Chondrocyte (in vitro differentiated cells): ENCODE data around the gene CENPF. TPM values are rescaled to one million over a fixed set of nuclear protein-coding genes. Genes with fewer than 3 reads are reported as not detected.
A peak's percentile ranks its signal among the peaks of the same experiment; 100 is the strongest.
"Not testable (repeated sequence)": the region's sequence is repeated elsewhere in the genome, so short reads cannot be mapped to it uniquely, and the experiment has no call there.

Source experiments
- DNase-seq: peaks from one replicate; pipeline ENCODE4 v3.0.0; 2021; ENCODE audit warnings: mixed read lengths, low spot score
- H3K27ac Mint-ChIP-seq: one replicate; pipeline ENCODE4 v1.8.0; 2021; ENCODE audit warnings: mild to moderate bottlenecking, moderate library complexity, mixed read lengths; ENCODE audit not compliant: unreplicated experiment
- H3K27me3 Mint-ChIP-seq: 2 replicates; pipeline ENCODE4 v1.8.0; 2021; ENCODE audit warnings: low read depth, mixed read lengths
- H3K36me3 Mint-ChIP-seq: 2 replicates; pipeline ENCODE4 v1.8.0; 2021; ENCODE audit warnings: low read depth, mixed read lengths
- H3K4me1 Mint-ChIP-seq: 2 replicates; pipeline ENCODE4 v1.8.0; 2021; ENCODE audit warnings: low read depth, mild to moderate bottlenecking, mixed read lengths
- H3K4me3 Mint-ChIP-seq: one replicate; pipeline ENCODE4 v1.8.0; 2021; ENCODE audit warnings: mild to moderate bottlenecking, moderate library complexity, mixed read lengths; ENCODE audit not compliant: unreplicated experiment
- H3K9me3 Mint-ChIP-seq: 2 replicates; pipeline ENCODE4 v1.8.0; 2021; ENCODE audit warnings: low read depth, mixed read lengths
- total RNA-seq: library from RNA; stranded (reverse); gene quantifications from 3 replicates; pipeline ENCODE4 v1.2.1, GENCODE V29; 2021
- TF ChIP-seq, protein P1 (sequence below): fragments of 200-600 bp; sonication (generic); IDR thresholded peaks from 2 replicates; pipeline ENCODE4 v1.5.0; 2021; ENCODE audit warnings: antibody characterized with exemption, mild to moderate bottlenecking, moderate library complexity

The CENPF gene
- total RNA-seq, 1 donor from 2014 or later: 19.8 TPM

- Mint-ChIP-seq H3K36me3 (no peaks in the 10 kb centered on the region), H3K27ac (peak overlapping the region; percentile 83), H3K4me1 (peaks cover 21% of the 10 kb centered on the region), H3K4me3 (peak overlapping the region; percentile 89), H3K27me3 (no peaks in the 10 kb centered on the region), H3K9me3 (no peaks in the 10 kb centered on the region)
- no peak for DNase-seq
- TF ChIP-seq, protein P1, sequence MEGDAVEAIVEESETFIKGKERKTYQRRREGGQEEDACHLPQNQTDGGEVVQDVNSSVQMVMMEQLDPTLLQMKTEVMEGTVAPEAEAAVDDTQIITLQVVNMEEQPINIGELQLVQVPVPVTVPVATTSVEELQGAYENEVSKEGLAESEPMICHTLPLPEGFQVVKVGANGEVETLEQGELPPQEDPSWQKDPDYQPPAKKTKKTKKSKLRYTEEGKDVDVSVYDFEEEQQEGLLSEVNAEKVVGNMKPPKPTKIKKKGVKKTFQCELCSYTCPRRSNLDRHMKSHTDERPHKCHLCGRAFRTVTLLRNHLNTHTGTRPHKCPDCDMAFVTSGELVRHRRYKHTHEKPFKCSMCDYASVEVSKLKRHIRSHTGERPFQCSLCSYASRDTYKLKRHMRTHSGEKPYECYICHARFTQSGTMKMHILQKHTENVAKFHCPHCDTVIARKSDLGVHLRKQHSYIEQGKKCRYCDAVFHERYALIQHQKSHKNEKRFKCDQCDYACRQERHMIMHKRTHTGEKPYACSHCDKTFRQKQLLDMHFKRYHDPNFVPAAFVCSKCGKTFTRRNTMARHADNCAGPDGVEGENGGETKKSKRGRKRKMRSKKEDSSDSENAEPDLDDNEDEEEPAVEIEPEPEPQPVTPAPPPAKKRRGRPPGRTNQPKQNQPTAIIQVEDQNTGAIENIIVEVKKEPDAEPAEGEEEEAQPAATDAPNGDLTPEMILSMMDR: no peak
Observed at GRCh38 chr1:214603819-214604252, 841 bp downstream of the CENPF start.

- TF ChIP-seq, protein P1: no peak
- H3K4me1 Mint-ChIP-seq: peaks cover 21% of the 10 kb centered on the region
- H3K4me3 Mint-ChIP-seq: peak overlapping the region; percentile 89
- no peaks in the 10 kb centered on the region for H3K36me3 Mint-ChIP-seq
- no peak overlapping the region for H3K27ac Mint-ChIP-seq
- H3K27me3 Mint-ChIP-seq: no peaks in the 10 kb centered on the region
- DNase-seq: no peak
- no peaks in the 10 kb centered on the region for H3K9me3 Mint-ChIP-seq
Observed at GRCh38 chr1:214604523-214604922, 1.5 kb downstream of the CENPF start.

GRCh38 chr1:214605484-214605883 lies 2.5 kb downstream of the CENPF start:
- not testable (repeated sequence) for H3K27me3 Mint-ChIP-seq, H3K27ac Mint-ChIP-seq, H3K4me3 Mint-ChIP-seq, H3K36me3 Mint-ChIP-seq, H3K9me3 Mint-ChIP-seq, DNase-seq
- H3K4me1 Mint-ChIP-seq: peaks cover 21% of the 10 kb centered on the region

GRCh38 chr1:214605933-214606925 lies 3.2 kb downstream of the CENPF start:
- H3K4me1 Mint-ChIP-seq: peaks cover 21% of the 10 kb centered on the region
- not testable (repeated sequence) for H3K4me3 Mint-ChIP-seq, H3K36me3 Mint-ChIP-seq, H3K27ac Mint-ChIP-seq, H3K27me3 Mint-ChIP-seq, H3K9me3 Mint-ChIP-seq, DNase-seq

GRCh38 chr1:214607492-214608215 lies 4.7 kb downstream of the CENPF start:
- H3K9me3 Mint-ChIP-seq, H3K27ac Mint-ChIP-seq: not testable (repeated sequence)
- H3K4me1 Mint-ChIP-seq: peaks cover 17% of the 10 kb centered on the region

DNA sequence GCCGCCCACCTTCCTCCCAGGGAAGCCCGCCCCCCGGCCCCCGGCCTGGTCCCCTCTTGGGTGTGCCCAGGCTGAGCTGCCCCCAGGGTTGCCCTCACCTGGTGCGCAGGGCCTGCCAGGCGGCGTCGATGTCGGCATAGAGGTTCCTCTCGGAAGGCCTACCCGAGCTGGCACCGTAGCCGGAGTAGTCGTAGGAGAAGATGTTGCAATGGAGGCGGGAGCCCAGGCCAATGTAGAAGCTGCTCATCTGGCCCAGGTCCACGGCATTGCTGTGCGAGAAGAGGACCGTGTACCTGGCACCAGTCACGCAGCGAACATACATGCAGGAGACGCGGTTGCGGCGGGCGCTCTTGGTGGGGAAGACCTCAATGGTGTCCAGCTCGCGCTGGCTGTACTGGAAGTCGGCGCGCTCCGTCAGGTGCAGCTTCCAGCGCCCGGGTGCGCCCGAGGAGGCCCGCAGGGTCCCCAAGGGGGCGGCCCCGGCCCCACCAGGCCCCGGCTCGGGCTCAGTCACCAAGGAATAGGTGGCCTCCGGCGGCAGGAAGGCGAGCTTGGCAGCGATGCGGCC lies 5.3 kb downstream of the CENPF start:
- DNase-seq: peak; percentile 91
- not testable (repeated sequence) for H3K9me3 Mint-ChIP-seq, H3K4me3 Mint-ChIP-seq, H3K36me3 Mint-ChIP-seq, H3K27ac Mint-ChIP-seq, H3K27me3 Mint-ChIP-seq
- H3K4me1 Mint-ChIP-seq: peaks cover 15% of the 10 kb centered on the region

More at GRCh38 chr1:214607492-214608215, 4.7 kb downstream of the CENPF start:
- H3K27me3 Mint-ChIP-seq, H3K4me3 Mint-ChIP-seq, H3K36me3 Mint-ChIP-seq: not testable (repeated sequence)
- peak; percentile 80 for DNase-seq

DNA sequence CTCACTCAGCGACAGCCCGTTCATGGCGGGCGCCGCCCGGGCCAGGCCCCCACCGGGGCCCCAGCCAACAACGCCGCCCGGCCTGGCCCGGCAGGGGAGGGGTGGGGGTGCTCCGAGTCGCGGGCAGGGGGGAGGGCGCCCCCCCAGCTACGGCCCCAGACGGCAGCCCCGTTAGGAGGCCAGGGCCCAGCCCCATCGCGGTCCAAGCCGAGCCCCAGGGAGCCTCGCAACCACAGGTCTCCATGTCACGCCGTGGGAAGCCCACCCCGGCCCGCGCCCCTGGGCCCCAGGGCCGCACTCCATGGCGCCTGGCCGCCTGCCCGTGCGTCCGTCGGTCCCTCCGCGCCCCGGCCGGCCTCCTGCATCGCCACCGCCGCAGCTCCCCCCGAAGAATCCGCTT lies 5.8 kb downstream of the CENPF start:
- not testable (repeated sequence) for H3K27me3 Mint-ChIP-seq, H3K9me3 Mint-ChIP-seq, H3K36me3 Mint-ChIP-seq, DNase-seq, H3K27ac Mint-ChIP-seq, H3K4me3 Mint-ChIP-seq
- H3K4me1 Mint-ChIP-seq: peaks cover 11% of the 10 kb centered on the region
